ENCODE data around the gene CARMIL1.

GRCh38 chr6:25295651-25296050 lies 16.5 kb downstream of the CARMIL1 start:
- TF ChIP-seq CTCF (IDR thresholded peaks at IDR 0.05) (no peak), POLR2A (IDR thresholded peaks at IDR 0.05) (no peak)
